NCI-H2029 (cell line): ENCODE data around the gene SLC5A9.
"Not testable (repeated sequence)": the region's sequence is repeated elsewhere in the genome, so short reads cannot be mapped to it uniquely, and the experiment has no call there.

Source experiments
- DNase-seq: peaks from one replicate; lab custom pipeline; 2025; lab: John Stamatoyannopoulos, UW

The SLC5A9 gene

DNA sequence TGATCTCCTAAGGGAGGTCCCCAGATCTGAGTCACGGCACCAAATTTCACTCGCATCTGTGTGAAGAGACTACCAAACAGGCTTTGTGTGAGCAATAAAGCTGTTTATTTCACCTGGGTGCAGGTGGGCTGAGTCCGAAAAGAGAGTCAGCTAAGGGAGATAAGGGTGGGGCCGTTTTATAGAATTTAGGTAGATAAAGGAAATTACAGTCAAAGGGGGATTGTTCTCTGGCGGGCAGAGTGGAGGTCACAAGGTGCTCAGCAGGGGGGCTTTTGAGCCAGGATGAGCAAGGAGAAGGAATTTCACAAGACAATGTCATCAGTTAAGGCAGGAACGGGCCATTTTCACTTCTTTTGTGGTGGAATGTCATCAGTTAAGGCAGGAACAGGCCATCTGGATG, 8.2 kb upstream of the SLC5A9 start:
- not testable (repeated sequence) for DNase-seq

DNA sequence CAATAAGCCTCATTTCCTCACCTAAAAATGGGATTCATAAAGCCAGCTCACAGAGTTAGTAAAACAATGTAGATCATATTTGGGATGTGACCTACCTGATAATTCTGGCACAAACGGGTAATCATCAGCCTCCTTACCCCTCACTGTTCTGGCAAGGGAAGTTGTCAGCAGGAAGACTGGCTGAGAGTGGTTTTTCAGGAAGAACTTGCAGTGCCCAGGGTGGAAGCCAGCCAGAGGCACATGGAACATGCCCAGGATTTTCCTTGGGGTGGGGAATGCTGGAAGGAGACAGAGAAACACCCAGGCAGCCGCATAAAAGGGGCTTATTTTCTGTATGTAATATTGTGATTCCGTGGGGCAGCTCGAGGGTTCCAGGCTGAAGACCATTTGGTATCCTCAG, 7.7 kb upstream of the SLC5A9 start:
- no peak for DNase-seq

- DNase-seq: no peak
Observed at GRCh38 chr1:48215222-48215621, 7.3 kb upstream of the SLC5A9 start.

DNA sequence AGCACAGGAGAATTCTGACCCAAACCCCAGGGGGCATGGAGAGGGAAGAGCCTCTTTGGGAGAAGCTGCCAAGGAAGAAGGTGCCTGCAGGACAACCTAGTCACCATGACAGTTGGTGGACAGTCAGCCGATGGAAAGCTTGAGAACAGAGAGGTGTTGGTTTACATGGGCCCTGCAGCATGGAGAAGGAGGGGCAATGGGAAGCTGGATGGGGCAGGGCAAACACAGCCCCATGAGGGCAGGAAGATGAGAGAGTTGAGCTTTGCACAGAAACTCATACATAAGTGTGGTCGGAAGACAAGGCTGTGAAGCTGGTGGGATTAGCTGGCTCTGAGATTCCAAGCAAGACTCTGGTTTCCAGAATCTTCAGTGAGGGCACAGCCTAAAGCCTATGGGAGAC, 6.6 kb upstream of the SLC5A9 start:
- DNase-seq: no peak

GRCh38 chr1:48216313-48216712, 6.2 kb upstream of the SLC5A9 start:
- no peak for DNase-seq

GRCh38 chr1:48216941-48217340, 5.6 kb upstream of the SLC5A9 start:
- no peak for DNase-seq

DNA sequence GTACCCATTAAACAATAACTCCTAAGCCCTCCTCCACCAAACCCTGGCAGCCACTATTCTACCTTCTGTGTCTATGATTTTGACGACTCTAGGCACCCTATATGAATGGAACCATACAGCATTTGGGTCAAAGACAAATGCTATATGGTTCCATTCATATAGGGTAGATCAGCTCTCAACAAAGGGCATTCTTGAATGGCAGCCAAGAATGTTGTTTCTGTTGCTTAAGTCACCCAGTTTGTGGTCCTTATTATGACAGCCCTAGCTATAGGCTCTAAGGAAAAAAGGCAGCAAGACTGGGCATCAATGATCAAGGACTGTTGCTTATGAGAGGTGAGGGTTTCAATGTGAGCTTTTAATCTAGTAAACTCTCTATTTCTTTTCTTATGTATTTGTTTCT, 4.7 kb upstream of the SLC5A9 start:
- DNase-seq: no peak

- no peak for DNase-seq
Observed at GRCh38 chr1:48219803-48220202, 2.7 kb upstream of the SLC5A9 start.

GRCh38 chr1:48221122-48221521, 1.4 kb upstream of the SLC5A9 start:
- no peak for DNase-seq

DNA sequence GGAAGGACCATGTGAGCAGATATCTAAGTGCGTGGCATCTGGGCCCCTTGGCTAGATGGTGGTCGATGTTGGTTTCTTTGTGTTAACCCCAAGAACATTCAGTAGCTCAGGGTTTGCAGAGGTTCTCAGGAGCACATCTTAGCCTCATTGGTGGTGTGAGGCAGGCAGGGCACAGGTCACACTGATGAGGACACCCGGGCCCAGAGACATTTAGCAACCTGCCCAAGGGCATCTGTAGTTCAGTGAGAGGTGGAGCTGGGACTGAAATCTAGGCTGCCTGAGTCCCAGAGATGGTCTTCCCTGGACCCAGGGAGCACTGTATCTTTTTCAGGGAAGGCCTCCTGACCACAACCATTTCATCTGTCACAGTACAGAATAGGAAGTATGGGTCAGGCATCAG, 859 bp upstream of the SLC5A9 start:
- DNase-seq: no peak

GRCh38 chr1:48223366-48224240, 1.1 kb downstream of the SLC5A9 start:
- DNase-seq: peak; percentile 80

DNA sequence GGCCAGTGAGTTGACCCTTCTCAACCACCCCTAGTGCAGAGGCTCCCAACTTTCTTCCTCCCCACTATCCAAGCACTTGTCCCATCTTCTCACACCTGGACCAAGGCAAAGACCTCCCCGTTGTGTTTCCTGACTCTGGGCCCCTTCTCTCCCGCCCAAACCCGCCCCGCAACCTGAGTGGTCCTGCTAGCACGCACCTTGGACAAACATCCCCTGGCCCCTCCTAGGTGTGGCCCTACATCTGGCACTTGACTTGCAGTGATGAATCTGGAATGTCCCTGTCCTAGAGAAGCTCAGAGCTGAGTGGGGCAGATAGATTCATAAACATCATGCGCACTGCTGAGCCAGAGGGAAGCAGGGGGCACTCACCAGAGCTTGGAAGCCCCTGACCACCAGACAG, 2.3 kb downstream of the SLC5A9 start:
- no peak for DNase-seq

DNA sequence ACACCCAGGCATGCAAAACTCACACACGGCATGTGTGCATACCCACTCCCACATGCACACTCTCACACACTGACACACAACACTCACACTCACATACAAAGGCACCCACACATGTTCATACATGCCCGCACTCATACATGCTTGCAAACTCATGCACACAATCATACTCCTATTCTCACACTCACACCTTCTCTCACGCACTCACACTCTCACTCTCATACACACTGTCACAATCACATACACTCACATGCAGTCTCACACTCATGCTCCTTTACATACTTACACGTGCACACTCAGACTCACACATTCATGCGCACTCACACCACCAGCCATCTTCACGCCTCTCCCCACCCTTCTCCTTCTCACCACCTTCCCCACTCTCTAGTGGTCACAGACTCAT, 3.1 kb downstream of the SLC5A9 start:
- no peak for DNase-seq

DNA sequence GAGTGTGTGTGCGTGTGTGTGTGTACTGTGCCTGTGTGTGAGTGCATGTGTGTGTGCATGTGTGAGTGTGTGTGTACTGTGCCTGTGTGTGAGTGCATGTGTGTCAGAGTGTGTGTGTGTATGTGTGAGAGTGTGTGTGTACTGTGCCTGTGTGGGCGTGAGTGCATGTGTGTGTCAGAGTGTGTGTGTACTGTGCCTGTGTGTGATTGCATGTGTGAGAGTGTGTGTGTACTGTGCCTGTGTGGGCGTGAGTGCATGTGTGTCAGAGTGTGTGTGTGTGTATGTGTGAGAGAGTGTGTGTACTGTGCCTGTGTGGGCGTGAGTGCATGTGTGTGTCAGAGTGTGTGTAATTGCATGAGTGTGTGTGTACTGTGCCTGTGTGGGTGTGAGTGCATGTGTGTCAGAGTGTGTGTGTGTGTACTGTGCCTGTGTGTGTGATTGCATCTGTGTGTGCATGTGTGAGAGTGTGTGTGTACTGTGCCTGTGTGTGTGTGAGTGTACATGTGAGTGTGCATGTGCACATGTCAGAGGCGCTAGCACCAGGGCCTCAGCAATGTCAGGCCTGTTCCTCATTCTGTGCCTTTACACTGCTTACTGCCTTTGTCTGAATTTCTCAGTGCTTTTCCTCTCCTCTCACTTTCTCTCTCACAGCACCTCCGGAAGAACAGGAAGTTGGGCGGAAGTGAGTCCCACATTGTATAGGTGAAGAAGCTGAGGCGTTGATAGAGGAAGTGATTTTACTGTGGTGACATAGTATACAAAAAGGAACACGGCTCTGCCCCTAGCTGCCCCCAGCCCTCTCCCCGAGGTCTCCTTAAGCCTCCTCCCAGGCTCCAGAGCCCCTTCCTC, 4.9 kb downstream of the SLC5A9 start:
- no peak for DNase-seq

GRCh38 chr1:48228156-48228555, 5.6 kb downstream of the SLC5A9 start:
- DNase-seq: no peak

GRCh38 chr1:48229317-48229716, 6.8 kb downstream of the SLC5A9 start:
- no peak for DNase-seq

GRCh38 chr1:48230236-48230635, 7.7 kb downstream of the SLC5A9 start:
- DNase-seq: no peak

- DNase-seq: no peak
Observed at GRCh38 chr1:48232722-48233121, 10.2 kb downstream of the SLC5A9 start.

- no peak for DNase-seq
Observed at GRCh38 chr1:48233666-48234485, 11.4 kb downstream of the SLC5A9 start.

DNA sequence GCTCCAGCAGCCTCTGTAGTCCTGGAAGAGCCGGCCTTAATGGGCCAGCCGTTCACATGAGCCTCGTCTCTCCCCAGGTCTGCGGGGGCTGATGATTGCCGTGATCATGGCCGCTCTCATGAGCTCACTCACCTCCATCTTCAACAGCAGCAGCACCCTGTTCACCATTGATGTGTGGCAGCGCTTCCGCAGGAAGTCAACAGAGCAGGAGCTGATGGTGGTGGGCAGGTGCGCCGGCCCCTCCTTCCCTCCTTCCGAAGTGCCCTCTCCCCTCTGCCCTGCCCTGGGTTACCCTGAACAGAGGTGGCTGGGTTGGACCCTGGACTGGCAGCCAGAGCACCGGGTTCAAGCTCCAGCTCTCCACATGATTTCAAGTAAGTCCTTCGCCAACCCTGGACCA, 13.1 kb downstream of the SLC5A9 start:
- DNase-seq: no peak

- peak; percentile 10 for DNase-seq
Observed at GRCh38 chr1:48236716-48237470, 14.4 kb downstream of the SLC5A9 start.
